Keratinocyte (primary cell): ENCODE results near the gene PHF12. TPM values are rescaled to one million over a fixed set of nuclear protein-coding genes. Genes with fewer than 3 reads are reported as not detected.

Source experiments
- DNase-seq: peaks from one replicate; pipeline ENCODE4 v3.0.0-alpha.2; 2011; ENCODE audit warnings: low read depth, missing footprints, low spot score
- FAIRE-seq: peaks from 2 replicates; lab custom pipeline; 2011; peaks lifted over from hg19 to GRCh38; lab: Jason Lieb, UNC
- H2AFZ ChIP-seq: 2 replicates; pipeline ENCODE4 v1.6.0; 2012; ENCODE audit warnings: low read length, control low read depth, inconsistent platforms; ENCODE audit not compliant: control insufficient read depth
- H3K27ac ChIP-seq: 2 replicates; pipeline ENCODE4 v1.5.1; 2011; ENCODE audit warnings: low read length; ENCODE audit not compliant: control insufficient read depth, insufficient read depth
- H3K27me3 ChIP-seq: 3 replicates; pipeline ENCODE4 v1.6.0; 2011; ENCODE audit warnings: low read length; ENCODE audit not compliant: control insufficient read depth, insufficient read depth; ENCODE audit errors: extremely low read depth
- H3K36me3 ChIP-seq, 2 experiments: 2 replicates in 1 of 2; 3 replicates in 1 of 2; pipeline ENCODE4 v1.5.1; 2011; ENCODE audit warnings: low read length in 2 of 2, mild to moderate bottlenecking in 1 of 2; ENCODE audit not compliant: control insufficient read depth in 2 of 2, insufficient read depth in 2 of 2; ENCODE audit errors: extremely low read depth in 1 of 2
- H3K4me1 ChIP-seq: 3 replicates; pipeline ENCODE4 v1.5.1; 2011; ENCODE audit warnings: low read length; ENCODE audit not compliant: control insufficient read depth, insufficient read depth; ENCODE audit errors: extremely low read depth
- H3K4me2 ChIP-seq: 3 replicates; pipeline ENCODE4 v1.6.0; 2011; ENCODE audit warnings: low read depth, low read length; ENCODE audit not compliant: control insufficient read depth, insufficient read depth; ENCODE audit errors: extremely low read depth
- H3K4me3 ChIP-seq, 3 experiments: fragments of 200-600 bp in 1 of 3; sonication (generic) in 1 of 3; 2 replicates in 2 of 3; 3 replicates in 1 of 3; pipeline ENCODE4 v1.5.1; 2011 to 2016; ENCODE audit warnings: low read length in 3 of 3, mild to moderate bottlenecking in 3 of 3, control low read depth in 2 of 3, inconsistent platforms in 1 of 3, low read depth in 1 of 3, mixed read lengths in 1 of 3, mixed run types in 1 of 3, moderate library complexity in 1 of 3; ENCODE audit not compliant: control insufficient read depth in 2 of 3, insufficient read depth in 2 of 3; ENCODE audit errors: extremely low read depth in 1 of 3
- H3K79me2 ChIP-seq: 2 replicates; pipeline ENCODE4 v1.6.0; 2012; ENCODE audit warnings: low read length; ENCODE audit not compliant: control insufficient read depth, insufficient read depth
- H3K9ac ChIP-seq: 3 replicates; pipeline ENCODE4 v1.6.0; 2011; ENCODE audit warnings: low read length; ENCODE audit not compliant: control insufficient read depth, insufficient read depth; ENCODE audit errors: extremely low read depth
- H3K9me1 ChIP-seq: 3 replicates; pipeline ENCODE4 v1.6.0; 2011; ENCODE audit warnings: low read length; ENCODE audit not compliant: control insufficient read depth, insufficient read depth; ENCODE audit errors: extremely low read depth
- H3K9me3 ChIP-seq: 2 replicates; pipeline ENCODE4 v1.5.1; 2012; ENCODE audit warnings: low read depth, low read length; ENCODE audit not compliant: control insufficient read depth
- H4K20me1 ChIP-seq: 3 replicates; pipeline ENCODE4 v1.6.0; 2011; ENCODE audit warnings: low read length; ENCODE audit not compliant: control insufficient read depth, insufficient read depth; ENCODE audit errors: extremely low read depth
- EZH2 ChIP-seq: IDR thresholded peaks from one replicate; pipeline ENCODE4 v1.6.1; 2012; ENCODE audit warnings: inconsistent platforms, mild to moderate bottlenecking, low read length, moderate library complexity
- dilution Hi-C: fragments of 300-500 bp; cut with MboI; formaldehyde crosslinking; loops from one replicate; pipeline ENCODE4 v1.7.0; 2020; ENCODE audit warnings: low sequenced_read_pairs; ENCODE audit not compliant: extremely low pct_ligation_motif_present
- polyA plus RNA-seq, 5 experiments: library from polyadenylated mRNA; depleted of rRNA in 3 of 5; stranded (reverse) in 3 of 5; stranded (forward) in 1 of 5; unstranded in 1 of 5; fragments of >200 nt; gene quantifications; 1 replicate in 1 of 5; 2 replicates in 3 of 5; 3 replicates in 1 of 5; pipeline versions ENCODE4 v1.2.1 to v1.2.3, GENCODE V29; 2011 to 2012; ENCODE audit warnings: missing spikeins in 2 of 5, low read depth in 1 of 5, low replicate concordance in 1 of 5
- TF ChIP-seq, protein P1 (sequence below), 3 experiments: IDR thresholded peaks in 1 of 3; conservative IDR thresholded peaks in 1 of 3; optimal IDR thresholded peaks in 1 of 3; 2 replicates in 2 of 3; 3 replicates in 1 of 3; pipeline versions ENCODE3 to v1.5.1; 2011; ENCODE audit warnings: low read length in 3 of 3, mild to moderate bottlenecking in 3 of 3, moderate library complexity in 2 of 3, control low read depth in 1 of 3, inconsistent platforms in 1 of 3; ENCODE audit not compliant: insufficient read depth in 2 of 3; ENCODE audit errors: extremely low read depth in 1 of 3

The PHF12 gene
- polyA plus RNA-seq, 1 donor (not counting 4 experiments of a cell fraction or from before 2014, with no cell fraction given), result 9.6 TPM

GRCh38 chr17:28867276-28867675, 84.0 kb downstream of the PHF12 start:
- Histone ChIP-seq H4K20me1 (no peaks in the 10 kb centered on the region), H3K9me1 (peaks cover 3% of the 10 kb centered on the region), H2AFZ (no peak overlapping the region), H3K27me3 (no peaks in the 10 kb centered on the region), H3K36me3 (no peaks in the 10 kb centered on the region), H3K4me1 (peaks cover 5% of the 10 kb centered on the region), H3K4me3 (no peak overlapping the region), H3K27ac (no peak overlapping the region), H3K9me3 (no peaks in the 10 kb centered on the region), H3K9ac (no peak overlapping the region), H3K4me2 (no peak overlapping the region), H3K79me2 (no peaks in the 10 kb centered on the region)
- FAIRE-seq, result no peak
- dilution Hi-C loops, result no loop called here
- DNase-seq, result no peak
- TF ChIP-seq EZH2, result no peak
- TF ChIP-seq, protein P1, sequence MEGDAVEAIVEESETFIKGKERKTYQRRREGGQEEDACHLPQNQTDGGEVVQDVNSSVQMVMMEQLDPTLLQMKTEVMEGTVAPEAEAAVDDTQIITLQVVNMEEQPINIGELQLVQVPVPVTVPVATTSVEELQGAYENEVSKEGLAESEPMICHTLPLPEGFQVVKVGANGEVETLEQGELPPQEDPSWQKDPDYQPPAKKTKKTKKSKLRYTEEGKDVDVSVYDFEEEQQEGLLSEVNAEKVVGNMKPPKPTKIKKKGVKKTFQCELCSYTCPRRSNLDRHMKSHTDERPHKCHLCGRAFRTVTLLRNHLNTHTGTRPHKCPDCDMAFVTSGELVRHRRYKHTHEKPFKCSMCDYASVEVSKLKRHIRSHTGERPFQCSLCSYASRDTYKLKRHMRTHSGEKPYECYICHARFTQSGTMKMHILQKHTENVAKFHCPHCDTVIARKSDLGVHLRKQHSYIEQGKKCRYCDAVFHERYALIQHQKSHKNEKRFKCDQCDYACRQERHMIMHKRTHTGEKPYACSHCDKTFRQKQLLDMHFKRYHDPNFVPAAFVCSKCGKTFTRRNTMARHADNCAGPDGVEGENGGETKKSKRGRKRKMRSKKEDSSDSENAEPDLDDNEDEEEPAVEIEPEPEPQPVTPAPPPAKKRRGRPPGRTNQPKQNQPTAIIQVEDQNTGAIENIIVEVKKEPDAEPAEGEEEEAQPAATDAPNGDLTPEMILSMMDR (optimal IDR thresholded peaks at IDR 0.05 in 1 of 3, IDR thresholded peaks at IDR 0.05 in 1 of 3, conservative IDR thresholded peaks at IDR 0.05 in 1 of 3; ENCODE audit: extremely low read depth in 1 of 3, insufficient read depth in 2 of 3, low read length in 3 of 3), result no peak

DNA sequence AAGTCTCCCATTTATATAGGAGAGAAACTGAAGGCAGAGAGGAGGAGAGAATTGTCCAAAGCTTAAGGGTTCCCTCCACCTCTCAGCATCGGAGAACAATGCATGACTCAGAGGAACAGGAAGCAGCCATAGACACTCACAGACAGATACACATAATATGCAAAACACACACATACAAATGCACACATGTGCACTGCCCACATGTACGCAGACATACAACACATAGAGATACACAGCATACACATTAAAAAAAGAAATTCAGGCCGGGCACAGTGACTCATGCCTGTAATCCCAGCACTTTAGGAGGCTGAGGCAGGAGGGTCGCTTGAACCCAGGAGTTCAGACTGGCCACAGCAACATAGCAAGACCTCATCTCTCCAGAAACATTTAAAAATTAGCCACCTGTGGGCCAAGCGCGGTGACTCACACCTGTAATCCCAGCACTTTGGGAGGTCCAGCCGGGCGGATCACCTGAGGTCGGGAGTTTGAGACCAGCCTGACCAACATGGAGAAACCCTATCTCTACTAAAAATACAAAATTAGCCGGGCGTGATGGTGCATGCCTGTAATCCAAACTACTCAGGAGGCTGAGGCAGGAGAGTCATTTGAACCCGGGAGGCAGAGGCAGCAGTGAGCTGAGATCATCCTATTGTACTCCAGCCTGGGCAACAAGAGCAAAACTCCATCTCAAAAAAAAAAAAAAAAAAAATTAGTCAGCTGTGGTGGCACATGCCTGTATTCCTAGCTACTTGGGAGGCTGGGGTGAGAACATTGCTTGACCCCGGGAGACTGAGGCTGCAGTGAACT, 85.2 kb downstream of the PHF12 start:
- H4K20me1 ChIP-seq, result no peaks in the 10 kb centered on the region
- H3K27me3 ChIP-seq, result no peaks in the 10 kb centered on the region
- no peak overlapping the region for H3K27ac ChIP-seq
- H3K4me1 ChIP-seq, result peaks cover 5% of the 10 kb centered on the region
- no peak overlapping the region for H2AFZ ChIP-seq
- peaks cover 3% of the 10 kb centered on the region for H3K9me1 ChIP-seq
- no peak for DNase-seq
- no peak overlapping the region for H3K4me3 ChIP-seq
- H3K4me2 ChIP-seq, result no peak overlapping the region
- no peaks in the 10 kb centered on the region for H3K9me3 ChIP-seq
- no peak overlapping the region for H3K9ac ChIP-seq
- H3K36me3 ChIP-seq, result no peaks in the 10 kb centered on the region
- TF ChIP-seq EZH2, result no peak
- TF ChIP-seq, protein P1 (optimal IDR thresholded peaks at IDR 0.05 in 1 of 3, IDR thresholded peaks at IDR 0.05 in 1 of 3, conservative IDR thresholded peaks at IDR 0.05 in 1 of 3; ENCODE audit: extremely low read depth in 1 of 3, insufficient read depth in 2 of 3, low read length in 3 of 3), result no peak
- peak; percentile 34 for FAIRE-seq
- dilution Hi-C loops, result no loop called here
- no peaks in the 10 kb centered on the region for H3K79me2 ChIP-seq
